ENCODE measurements around the gene IL17REL.

The IL17REL gene

GRCh38 chr22:49970528-49971231 lies 41.9 kb downstream of the IL17REL start:
- in situ Hi-C loops (cut with MboI; ENCODE audit: low sequenced_read_pairs) = no loop called here

GRCh38 chr22:49969751-49970527 lies 42.6 kb downstream of the IL17REL start:
- in situ Hi-C loops (cut with MboI; ENCODE audit: low sequenced_read_pairs) = loop anchor here (5.0 kb wide), 1 partner anchor 38 kb away; no protein-coding TSS in a partner anchor

GRCh38 chr22:49968831-49969661 lies 43.5 kb downstream of the IL17REL start:
- in situ Hi-C loops (cut with MboI; ENCODE audit: low sequenced_read_pairs) = loop anchor here (5.0 kb wide), 1 partner anchor 37 kb away; no protein-coding TSS in a partner anchor

- in situ Hi-C loops (cut with MboI; ENCODE audit: low sequenced_read_pairs) = loop anchor here (5.0 kb wide), 1 partner anchor 36 kb away; no protein-coding TSS in a partner anchor
These were observed 44.2 kb downstream of the IL17REL start for GRCh38 chr22:49968313-49968830.

GRCh38 chr22:49967706-49968208 lies 44.8 kb downstream of the IL17REL start:
- in situ Hi-C loops (cut with MboI; ENCODE audit: low sequenced_read_pairs) = loop anchor here (5.0 kb wide), 1 partner anchor 35 kb away; no protein-coding TSS in a partner anchor

- in situ Hi-C loops (cut with MboI; ENCODE audit: low sequenced_read_pairs) = loop anchor here (5.0 kb wide), 1 partner anchor 35 kb away; no protein-coding TSS in a partner anchor
These were observed 45.5 kb downstream of the IL17REL start for GRCh38 chr22:49966774-49967705.

GRCh38 chr22:49966041-49966773 lies 46.4 kb downstream of the IL17REL start:
- in situ Hi-C loops (cut with MboI; ENCODE audit: low sequenced_read_pairs) = loop anchor here (5.0 kb wide), 1 partner anchor 34 kb away; no protein-coding TSS in a partner anchor

- in situ Hi-C loops (cut with MboI; ENCODE audit: low sequenced_read_pairs) = loop anchor here (5.0 kb wide), 1 partner anchor 33 kb away; no protein-coding TSS in a partner anchor
These were observed 47.2 kb downstream of the IL17REL start for GRCh38 chr22:49965091-49966040.

- in situ Hi-C loops (cut with MboI; ENCODE audit: low sequenced_read_pairs) = loop anchor here (5.0 kb wide), 1 partner anchor 32 kb away; no protein-coding TSS in a partner anchor
These were observed 48.2 kb downstream of the IL17REL start for GRCh38 chr22:49964136-49965090.

GRCh38 chr22:49963647-49964026 lies 48.9 kb downstream of the IL17REL start:
- in situ Hi-C loops (cut with MboI; ENCODE audit: low sequenced_read_pairs) = no loop called here

GRCh38 chr22:49962751-49963646 lies 49.6 kb downstream of the IL17REL start:
- in situ Hi-C loops (cut with MboI; ENCODE audit: low sequenced_read_pairs) = no loop called here

- in situ Hi-C loops (cut with MboI; ENCODE audit: low sequenced_read_pairs) = no loop called here
These were observed 50.4 kb downstream of the IL17REL start for GRCh38 chr22:49962012-49962750.

GRCh38 chr22:49961601-49962011 lies 51.0 kb downstream of the IL17REL start:
- in situ Hi-C loops (cut with MboI; ENCODE audit: low sequenced_read_pairs) = no loop called here

GRCh38 chr22:49961005-49961600 lies 51.5 kb downstream of the IL17REL start:
- in situ Hi-C loops (cut with MboI; ENCODE audit: low sequenced_read_pairs) = no loop called here
